ENCODE measurements around the gene BBS9. TPM values are rescaled to one million over a fixed set of nuclear protein-coding genes. Genes with fewer than 3 reads are reported as not detected.

The BBS9 gene
- total RNA-seq, 1 donor from 2014 or later, result 18.6 TPM

DNA sequence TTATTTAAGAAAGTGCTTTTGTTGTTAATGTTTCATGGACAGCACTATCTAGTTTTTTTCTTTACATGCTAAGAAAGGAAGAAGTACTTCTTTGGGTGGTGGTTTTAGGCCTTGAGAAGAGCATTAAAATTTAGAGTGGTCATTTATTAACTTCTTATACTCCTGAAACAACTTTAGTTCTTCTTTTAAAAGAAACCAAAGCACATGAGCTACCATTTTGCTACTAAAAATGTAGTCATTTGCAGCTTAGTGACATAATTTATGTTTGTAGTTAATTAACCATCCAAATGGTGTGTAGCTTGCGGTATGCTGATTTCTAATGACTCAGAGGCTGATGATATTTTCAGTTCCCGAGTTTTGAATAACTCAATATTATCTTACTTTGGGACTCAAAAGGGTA is 207.5 kb downstream of the BBS9 start:
- peaks cover 14% of the 10 kb centered on the region for H3K36me3 Mint-ChIP-seq (ENCODE audit: low read depth)
- TF ChIP-seq, protein P1, sequence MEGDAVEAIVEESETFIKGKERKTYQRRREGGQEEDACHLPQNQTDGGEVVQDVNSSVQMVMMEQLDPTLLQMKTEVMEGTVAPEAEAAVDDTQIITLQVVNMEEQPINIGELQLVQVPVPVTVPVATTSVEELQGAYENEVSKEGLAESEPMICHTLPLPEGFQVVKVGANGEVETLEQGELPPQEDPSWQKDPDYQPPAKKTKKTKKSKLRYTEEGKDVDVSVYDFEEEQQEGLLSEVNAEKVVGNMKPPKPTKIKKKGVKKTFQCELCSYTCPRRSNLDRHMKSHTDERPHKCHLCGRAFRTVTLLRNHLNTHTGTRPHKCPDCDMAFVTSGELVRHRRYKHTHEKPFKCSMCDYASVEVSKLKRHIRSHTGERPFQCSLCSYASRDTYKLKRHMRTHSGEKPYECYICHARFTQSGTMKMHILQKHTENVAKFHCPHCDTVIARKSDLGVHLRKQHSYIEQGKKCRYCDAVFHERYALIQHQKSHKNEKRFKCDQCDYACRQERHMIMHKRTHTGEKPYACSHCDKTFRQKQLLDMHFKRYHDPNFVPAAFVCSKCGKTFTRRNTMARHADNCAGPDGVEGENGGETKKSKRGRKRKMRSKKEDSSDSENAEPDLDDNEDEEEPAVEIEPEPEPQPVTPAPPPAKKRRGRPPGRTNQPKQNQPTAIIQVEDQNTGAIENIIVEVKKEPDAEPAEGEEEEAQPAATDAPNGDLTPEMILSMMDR (IDR thresholded peaks at IDR 0.05), result no peak
- intact Hi-C loops (cut with micrococcal nuclease), result no loop called here
- H3K4me3 Mint-ChIP-seq, result no peak overlapping the region
- H3K9me3 Mint-ChIP-seq, result no peaks in the 10 kb centered on the region
- H3K4me1 Mint-ChIP-seq, result no peaks in the 10 kb centered on the region
- ChIA-PET POLR2A (no interaction called here), CTCF (no interaction called here)
- H3K27ac Mint-ChIP-seq, result no peak overlapping the region
- no peaks in the 10 kb centered on the region for H3K27me3 Mint-ChIP-seq
- no peak for ATAC-seq (ENCODE audit: low read depth)
- no peak for DNase-seq

DNA sequence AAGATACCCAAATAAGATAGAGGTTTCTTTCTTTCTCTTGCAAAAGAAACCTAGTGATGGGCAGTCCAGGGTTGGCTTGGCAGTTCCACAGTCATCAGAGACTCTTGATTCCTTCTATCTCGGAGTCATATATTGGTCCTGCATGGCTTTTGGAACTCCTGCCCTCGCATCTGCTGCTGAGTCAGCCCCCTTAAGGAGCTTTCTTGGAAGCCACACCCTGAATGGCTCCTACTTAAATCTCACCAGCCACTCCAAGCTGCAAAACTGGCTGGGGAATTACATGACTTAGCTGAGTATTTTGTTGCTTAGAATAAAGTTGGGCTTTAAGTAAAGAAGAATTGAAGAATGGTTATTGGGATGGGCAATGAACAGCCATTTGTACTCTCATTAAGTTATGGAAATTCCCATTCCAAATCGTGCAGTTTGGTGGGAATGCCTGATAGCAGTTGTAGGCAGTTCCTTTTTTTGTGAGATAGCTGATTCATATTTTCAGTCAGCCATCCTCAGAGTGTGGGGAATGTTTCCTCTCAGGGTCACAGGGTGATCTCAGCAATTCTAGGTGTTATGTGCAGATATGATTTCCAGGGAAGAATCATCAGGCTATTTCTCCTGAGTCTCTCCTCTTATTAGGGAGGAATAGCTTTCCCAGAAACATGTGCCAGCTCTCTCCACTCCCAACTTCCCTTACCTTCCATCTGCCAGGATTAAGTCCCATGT is 209.9 kb downstream of the BBS9 start:
- CTCF ChIA-PET, result no interaction called here
- H3K27ac Mint-ChIP-seq, result no peak overlapping the region
- no peak for ATAC-seq (ENCODE audit: low read depth)
- H3K36me3 Mint-ChIP-seq (ENCODE audit: low read depth), result peaks cover 16% of the 10 kb centered on the region
- TF ChIP-seq, protein P1 (IDR thresholded peaks at IDR 0.05), result no peak
- no peaks in the 10 kb centered on the region for H3K4me1 Mint-ChIP-seq
- no peak overlapping the region for H3K4me3 Mint-ChIP-seq
- H3K9me3 Mint-ChIP-seq, result no peaks in the 10 kb centered on the region
- no peaks in the 10 kb centered on the region for H3K27me3 Mint-ChIP-seq
- no peak for DNase-seq
- intact Hi-C loops (cut with micrococcal nuclease), result no loop called here
- POLR2A ChIA-PET, result no interaction called here

DNA sequence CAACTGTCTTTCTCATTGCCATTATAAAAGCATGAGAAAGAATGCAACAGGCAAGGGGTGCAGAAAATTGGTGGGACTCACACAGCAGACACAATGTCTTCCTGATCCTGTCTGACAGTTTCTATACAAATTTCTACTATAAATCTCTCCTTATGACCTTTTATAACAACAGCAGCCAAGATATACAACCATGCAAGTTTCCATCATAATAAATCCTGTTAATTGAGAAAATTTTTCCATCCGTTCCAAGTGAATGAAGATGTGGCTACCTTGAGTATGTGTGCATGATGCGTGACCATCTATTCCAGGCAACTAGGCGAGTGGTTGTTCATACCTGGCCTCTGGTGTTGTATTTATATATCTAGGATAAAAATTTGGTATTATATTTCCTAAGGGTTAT is 216.7 kb downstream of the BBS9 start:
- H3K4me3 Mint-ChIP-seq, result no peak overlapping the region
- TF ChIP-seq, protein P1 (IDR thresholded peaks at IDR 0.05), result no peak
- no peaks in the 10 kb centered on the region for H3K4me1 Mint-ChIP-seq
- ChIA-PET CTCF (no interaction called here), POLR2A (no interaction called here)
- H3K9me3 Mint-ChIP-seq, result no peaks in the 10 kb centered on the region
- H3K27ac Mint-ChIP-seq, result no peak overlapping the region
- H3K36me3 Mint-ChIP-seq (ENCODE audit: low read depth), result peaks cover 28% of the 10 kb centered on the region
- intact Hi-C loops (cut with micrococcal nuclease), result no loop called here
- no peak for DNase-seq
- H3K27me3 Mint-ChIP-seq, result no peaks in the 10 kb centered on the region
- no peak for ATAC-seq (ENCODE audit: low read depth)

DNA sequence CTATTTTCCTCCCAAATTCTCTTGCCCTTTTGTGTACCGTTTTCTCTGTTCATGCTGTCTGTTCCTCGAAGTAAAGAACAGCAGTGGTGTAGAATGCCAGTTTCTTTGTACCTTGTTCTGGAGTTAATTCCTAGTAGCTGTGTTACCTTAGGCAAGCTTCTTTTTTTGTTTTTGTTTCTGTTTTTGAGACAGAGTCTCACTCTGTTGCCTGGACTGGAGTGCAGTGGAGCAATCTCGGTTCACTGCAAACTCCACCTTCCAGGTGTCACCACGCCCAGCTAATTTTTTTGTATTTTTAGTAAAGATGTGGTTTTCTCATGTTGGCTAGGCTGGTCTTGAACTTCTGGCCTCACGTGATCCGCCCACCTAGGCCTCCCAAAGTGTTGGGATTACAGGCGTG is 221.2 kb downstream of the BBS9 start:
- CTCF ChIA-PET, result no interaction called here

DNA sequence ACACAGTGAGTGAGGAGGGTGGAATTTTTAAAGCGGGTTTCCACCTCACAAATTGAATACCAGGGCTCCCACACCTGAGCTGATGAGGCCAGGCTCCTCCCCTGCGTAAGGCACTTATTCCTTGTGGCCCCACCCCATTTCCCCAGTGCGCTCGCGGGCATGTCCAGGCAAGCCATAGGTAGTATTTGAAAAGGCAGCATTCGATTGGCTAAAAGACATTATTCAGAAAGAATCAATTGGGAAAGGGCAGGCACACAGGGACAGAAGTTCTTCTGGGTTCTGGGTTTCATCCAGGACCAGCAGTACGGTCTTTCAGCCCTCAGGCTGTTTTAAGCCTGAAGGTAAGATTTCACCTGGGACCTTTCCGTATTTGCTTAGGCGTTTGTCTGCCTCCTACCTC is 222.3 kb downstream of the BBS9 start:
- Mint-ChIP-seq H3K27ac (no peak overlapping the region), H3K4me3 (no peak overlapping the region), H3K9me3 (no peaks in the 10 kb centered on the region), H3K36me3 (ENCODE audit: low read depth) (peaks cover 14% of the 10 kb centered on the region), H3K4me1 (no peaks in the 10 kb centered on the region), H3K27me3 (no peaks in the 10 kb centered on the region)
- TF ChIP-seq, protein P1 (IDR thresholded peaks at IDR 0.05), result no peak
- intact Hi-C loops (cut with micrococcal nuclease), result no loop called here
- CTCF ChIA-PET, result no interaction called here
- no peak for ATAC-seq (ENCODE audit: low read depth)
- no peak for DNase-seq
- POLR2A ChIA-PET, result no interaction called here

More for the DNA sequence above, 221.2 kb downstream of the BBS9 start:
- no peak for DNase-seq
- no peak for ATAC-seq (ENCODE audit: low read depth)
- no peaks in the 10 kb centered on the region for H3K27me3 Mint-ChIP-seq
- POLR2A ChIA-PET, result no interaction called here
- TF ChIP-seq, protein P1 (IDR thresholded peaks at IDR 0.05), result no peak
- H3K4me3 Mint-ChIP-seq, result no peak overlapping the region
- H3K4me1 Mint-ChIP-seq, result no peaks in the 10 kb centered on the region
- intact Hi-C loops (cut with micrococcal nuclease), result no loop called here
- H3K27ac Mint-ChIP-seq, result no peak overlapping the region
- H3K36me3 Mint-ChIP-seq (ENCODE audit: low read depth), result peaks cover 20% of the 10 kb centered on the region
- no peaks in the 10 kb centered on the region for H3K9me3 Mint-ChIP-seq
